Activated T-helper 1 cell treated with anti-CD3 and anti-CD28 coated beads, Interleukin-12 subunit alpha, Interleukin-12 subunit beta, Interleukin-2, Interleukin-4 antibody, amounts not matched to agents 30 ng/mL and 10 ng/mL and 1 ng/mL, durations not matched to agents 14 hours and 24 hours and 36 hours (primary cell): Measurements from ENCODE around the gene DKKL1. TPM values are rescaled to one million over a fixed set of nuclear protein-coding genes. Genes with fewer than 3 reads are reported as not detected.

ENCODE experiments used
- DNase-seq: peaks from one replicate; pipeline ENCODE4 v3.0.0; 2021; ENCODE audit warnings: low spot score
- H3K27ac Mint-ChIP-seq: one replicate; pipeline ENCODE4 v1.8.0; 2021; ENCODE audit warnings: mild to moderate bottlenecking, mixed read lengths
- H3K27me3 Mint-ChIP-seq: one replicate; pipeline ENCODE4 v1.8.0; 2022; ENCODE audit warnings: mild to moderate bottlenecking, moderate library complexity, mixed read lengths; ENCODE audit not compliant: insufficient read depth
- H3K36me3 Mint-ChIP-seq: one replicate; pipeline ENCODE4 v1.8.0; 2021; ENCODE audit warnings: low read depth, mixed read lengths
- H3K4me1 Mint-ChIP-seq: one replicate; pipeline ENCODE4 v1.8.0; 2021; ENCODE audit warnings: low read depth, mixed read lengths
- H3K4me3 Mint-ChIP-seq: one replicate; pipeline ENCODE4 v1.8.0; 2021; ENCODE audit warnings: mild to moderate bottlenecking, moderate library complexity, mixed read lengths
- H3K9me3 Mint-ChIP-seq: one replicate; pipeline ENCODE4 v1.8.0; 2021; ENCODE audit warnings: mixed read lengths
- intact Hi-C: fragments of 100-400 bp; cut with micrococcal nuclease; formaldehyde crosslinking; loops from one replicate; pipeline ENCODE4 v1.15.1; 2024
- total RNA-seq: library from RNA; stranded (reverse); gene quantifications from 2 replicates; pipeline ENCODE4 v1.2.3, GENCODE V29; 2022

DKKL1 gene
- total RNA-seq, 1 donor from 2014 or later, result not detected

GRCh38 chr19:49333418-49333805 lies 30.3 kb upstream of the DKKL1 start:
- H3K4me1 Mint-ChIP-seq, result peaks cover 73% of the 10 kb centered on the region
- H3K4me3 Mint-ChIP-seq, result peak overlapping the region; percentile 85
- no peaks in the 10 kb centered on the region for H3K9me3 Mint-ChIP-seq
- peak overlapping the region; percentile 95 for H3K27ac Mint-ChIP-seq
- no peak for DNase-seq
- intact Hi-C loops, result no loop called here
- no peaks in the 10 kb centered on the region for H3K27me3 Mint-ChIP-seq
- peaks cover 17% of the 10 kb centered on the region for H3K36me3 Mint-ChIP-seq

- Mint-ChIP-seq H3K9me3 (no peaks in the 10 kb centered on the region), H3K4me3 (peak overlapping the region; percentile 85), H3K27ac (peak overlapping the region; percentile 95), H3K27me3 (no peaks in the 10 kb centered on the region), H3K4me1 (peaks cover 74% of the 10 kb centered on the region), H3K36me3 (peaks cover 21% of the 10 kb centered on the region)
- DNase-seq, result peak; percentile 70
- intact Hi-C loops, result loop anchor here (2.0 kb wide), 2 partner anchors 107 to 137 kb away; no protein-coding TSS in a partner anchor
Measured at GRCh38 chr19:49333811-49334288, 29.8 kb upstream of the DKKL1 start.

- peak within 1 kb of the TSS; percentile 96 for H3K4me3 Mint-ChIP-seq
- H3K27ac Mint-ChIP-seq, result peak within 1 kb of the TSS; percentile 99
- peaks cover 26% of the 10 kb centered on the region for H3K36me3 Mint-ChIP-seq
- no peaks in the 10 kb centered on the region for H3K9me3 Mint-ChIP-seq
- peak; percentile 56 for DNase-seq
- H3K4me1 Mint-ChIP-seq, result peaks cover 72% of the 10 kb centered on the region
- H3K27me3 Mint-ChIP-seq, result no peaks in the 10 kb centered on the region
- intact Hi-C loops, result loop anchor here (1.0 to 2.0 kb wide), 3 partner anchors 28 to 136 kb away; partner anchors contain the start of gene DKKL1
Measured at GRCh38 chr19:49335071-49335783, 28.4 kb upstream of the DKKL1 start, which contains the start of gene CD37. Gene CD37 (plus strand): TSS chr19:49335406. CDS start chr19:49335541, 135 bp downstream.

GRCh38 chr19:49335784-49336481 lies 27.7 kb upstream of the DKKL1 start:
- H3K27ac Mint-ChIP-seq, result peak overlapping the region; percentile 99
- H3K36me3 Mint-ChIP-seq, result peaks cover 29% of the 10 kb centered on the region
- peaks cover 72% of the 10 kb centered on the region for H3K4me1 Mint-ChIP-seq
- intact Hi-C loops, result loop anchor here (1.0 to 2.0 kb wide), 3 partner anchors 27 to 135 kb away; partner anchors contain the start of gene DKKL1
- H3K27me3 Mint-ChIP-seq, result no peaks in the 10 kb centered on the region
- no peak for DNase-seq
- peak overlapping the region; percentile 96 for H3K4me3 Mint-ChIP-seq
- H3K9me3 Mint-ChIP-seq, result no peaks in the 10 kb centered on the region

GRCh38 chr19:49336482-49337266 lies 27.0 kb upstream of the DKKL1 start:
- H3K27me3 Mint-ChIP-seq, result no peaks in the 10 kb centered on the region
- DNase-seq, result no peak
- peak overlapping the region; percentile 37 for H3K27ac Mint-ChIP-seq
- peaks cover 64% of the 10 kb centered on the region for H3K4me1 Mint-ChIP-seq
- intact Hi-C loops, result no loop called here
- H3K4me3 Mint-ChIP-seq, result peak overlapping the region; percentile 96
- no peaks in the 10 kb centered on the region for H3K9me3 Mint-ChIP-seq
- H3K36me3 Mint-ChIP-seq, result peaks cover 27% of the 10 kb centered on the region

GRCh38 chr19:49337267-49338022 lies 26.2 kb upstream of the DKKL1 start:
- no peak for DNase-seq
- peaks cover 57% of the 10 kb centered on the region for H3K4me1 Mint-ChIP-seq
- peak overlapping the region; percentile 9 for H3K27ac Mint-ChIP-seq
- H3K36me3 Mint-ChIP-seq, result peaks cover 25% of the 10 kb centered on the region
- H3K27me3 Mint-ChIP-seq, result no peaks in the 10 kb centered on the region
- intact Hi-C loops, result no loop called here
- no peaks in the 10 kb centered on the region for H3K9me3 Mint-ChIP-seq
- H3K4me3 Mint-ChIP-seq, result peak overlapping the region; percentile 57

- no peak for DNase-seq
- no peaks in the 10 kb centered on the region for H3K9me3 Mint-ChIP-seq
- H3K27me3 Mint-ChIP-seq, result no peaks in the 10 kb centered on the region
- H3K27ac Mint-ChIP-seq, result no peak overlapping the region
- intact Hi-C loops, result no loop called here
- H3K4me3 Mint-ChIP-seq, result peak overlapping the region; percentile 47
- H3K4me1 Mint-ChIP-seq, result peaks cover 52% of the 10 kb centered on the region
- H3K36me3 Mint-ChIP-seq, result peaks cover 25% of the 10 kb centered on the region
Measured at GRCh38 chr19:49338023-49338677, 25.5 kb upstream of the DKKL1 start.

- intact Hi-C loops, result no loop called here
- no peaks in the 10 kb centered on the region for H3K27me3 Mint-ChIP-seq
- peak overlapping the region; percentile 47 for H3K4me3 Mint-ChIP-seq
- peaks cover 45% of the 10 kb centered on the region for H3K4me1 Mint-ChIP-seq
- H3K27ac Mint-ChIP-seq, result no peak overlapping the region
- H3K9me3 Mint-ChIP-seq, result no peaks in the 10 kb centered on the region
- peaks cover 25% of the 10 kb centered on the region for H3K36me3 Mint-ChIP-seq
- DNase-seq, result no peak
Measured at GRCh38 chr19:49338691-49339300, 24.9 kb upstream of the DKKL1 start.

- Mint-ChIP-seq H3K36me3 (peaks cover 25% of the 10 kb centered on the region), H3K27ac (no peak overlapping the region), H3K4me1 (peaks cover 39% of the 10 kb centered on the region), H3K27me3 (no peaks in the 10 kb centered on the region), H3K4me3 (no peak overlapping the region), H3K9me3 (no peaks in the 10 kb centered on the region)
- intact Hi-C loops, result no loop called here
- DNase-seq, result no peak
Measured at GRCh38 chr19:49339301-49340068, 24.2 kb upstream of the DKKL1 start.

- H3K9me3 Mint-ChIP-seq, result no peaks in the 10 kb centered on the region
- H3K36me3 Mint-ChIP-seq, result peaks cover 29% of the 10 kb centered on the region
- intact Hi-C loops, result no loop called here
- H3K27ac Mint-ChIP-seq, result no peak overlapping the region
- no peak overlapping the region for H3K4me3 Mint-ChIP-seq
- DNase-seq, result no peak
- H3K4me1 Mint-ChIP-seq, result peaks cover 37% of the 10 kb centered on the region
- no peaks in the 10 kb centered on the region for H3K27me3 Mint-ChIP-seq
Measured at GRCh38 chr19:49340069-49340864, 23.4 kb upstream of the DKKL1 start.
